Tibial nerve (tissue), 4 donors: ENCODE results near the gene HIGD2B.

Experiments used
- CTCF ChIP-seq, 5 experiments: fragments of 200-600 bp in 3 of 5; fragments of 450-650 bp in 2 of 5; sonication (generic) in 3 of 5; IDR thresholded peaks; one replicate each; pipeline ENCODE4 v1.5.1; 2016 to 2019; ENCODE audit warnings: antibody characterized with exemption in 5 of 5, mild to moderate bottlenecking in 3 of 5, moderate library complexity in 2 of 5
- EP300 ChIP-seq, 2 donors: sonication (generic); formaldehyde crosslinking; IDR thresholded peaks; one replicate each; pipeline ENCODE4 v1.6.1; 2017; ENCODE audit warnings: antibody characterized with exemption in 2 of 2, mild to moderate bottlenecking in 1 of 2

GRCh38 chr15:72688697-72689096, 2.7 kb upstream of the HIGD2B start:
- TF ChIP-seq EP300 (IDR thresholded peaks at IDR 0.05) (no peak), CTCF (IDR thresholded peaks at IDR 0.05) (no peak)
